Measurements from ENCODE around the gene ETNPPL. TPM values are rescaled to one million over a fixed set of nuclear protein-coding genes. Genes with fewer than 3 reads are reported as not detected.
"Not testable (repeated sequence)": the region's sequence is repeated elsewhere in the genome, so short reads cannot be mapped to it uniquely, and the experiment has no call there.

Gene ETNPPL
- polyA plus RNA-seq, 1 donor from 2014 or later = not detected

GRCh38 chr4:108731006-108731405, 31.8 kb downstream of the ETNPPL start:
- no peak overlapping the region for H3K4me3 Mint-ChIP-seq
- no peaks in the 10 kb centered on the region for H3K4me1 Mint-ChIP-seq
- H3K36me3 Mint-ChIP-seq = no peaks in the 10 kb centered on the region
- peaks cover 0 to 9% (median 2%) of the 10 kb centered on the region in 3 donors for H3K9me3 Mint-ChIP-seq
- no peak overlapping the region for H3K27ac Mint-ChIP-seq
- H3K27me3 Mint-ChIP-seq = peaks cover 3% of the 10 kb centered on the region

GRCh38 chr4:108730579-108730978, 32.3 kb downstream of the ETNPPL start:
- Mint-ChIP-seq H3K4me1 (no peaks in the 10 kb centered on the region), H3K9me3 (peaks cover 0 to 9% (median 2%) of the 10 kb centered on the region in 3 donors), H3K4me3 (no peak overlapping the region), H3K27me3 (peaks cover 3% of the 10 kb centered on the region), H3K36me3 (no peaks in the 10 kb centered on the region), H3K27ac (no peak overlapping the region)

- no peaks in the 10 kb centered on the region for H3K36me3 Mint-ChIP-seq
- no peaks in the 10 kb centered on the region for H3K4me1 Mint-ChIP-seq
- H3K4me3 Mint-ChIP-seq = no peak overlapping the region
- H3K9me3 Mint-ChIP-seq = peaks cover 2 to 13% (median 2%) of the 10 kb centered on the region in 3 donors
- H3K27me3 Mint-ChIP-seq = peaks cover 3% of the 10 kb centered on the region
- no peak overlapping the region for H3K27ac Mint-ChIP-seq
These were observed 33.1 kb downstream of the ETNPPL start for GRCh38 chr4:108729731-108730130.

- Mint-ChIP-seq H3K27ac (no peak overlapping the region), H3K4me1 (no peaks in the 10 kb centered on the region), H3K27me3 (no peaks in the 10 kb centered on the region), H3K4me3 (no peak overlapping the region), H3K9me3 (peaks cover 2 to 12% (median 2%) of the 10 kb centered on the region in 3 donors), H3K36me3 (peaks cover 3% of the 10 kb centered on the region)
These were observed 37.4 kb downstream of the ETNPPL start for GRCh38 chr4:108725457-108725856.

- H3K27me3 Mint-ChIP-seq = peaks cover 5% of the 10 kb centered on the region
These were observed 45.5 kb downstream of the ETNPPL start for GRCh38 chr4:108717386-108717785.

GRCh38 chr4:108716340-108716739, 46.5 kb downstream of the ETNPPL start:
- no peaks in the 10 kb centered on the region for H3K36me3 Mint-ChIP-seq
- H3K4me1 Mint-ChIP-seq = no peaks in the 10 kb centered on the region
- peaks cover 5% of the 10 kb centered on the region for H3K27me3 Mint-ChIP-seq
- H3K27ac Mint-ChIP-seq = no peak overlapping the region
- peaks cover 0 to 1% (median 0%) of the 10 kb centered on the region in 3 donors for H3K9me3 Mint-ChIP-seq
- H3K4me3 Mint-ChIP-seq = no peak overlapping the region

More at GRCh38 chr4:108717386-108717785, 45.5 kb downstream of the ETNPPL start:
- no peak overlapping the region for H3K27ac Mint-ChIP-seq
- H3K36me3 Mint-ChIP-seq = no peaks in the 10 kb centered on the region
- no peak overlapping the region for H3K4me3 Mint-ChIP-seq
- H3K4me1 Mint-ChIP-seq = no peaks in the 10 kb centered on the region
- peaks cover 0 to 1% (median 0%) of the 10 kb centered on the region in 3 donors for H3K9me3 Mint-ChIP-seq

GRCh38 chr4:108714880-108715279, 48.0 kb downstream of the ETNPPL start:
- peaks cover 5% of the 10 kb centered on the region for H3K27me3 Mint-ChIP-seq
- no peak overlapping the region for H3K4me3 Mint-ChIP-seq
- H3K36me3 Mint-ChIP-seq = no peaks in the 10 kb centered on the region
- no peak overlapping the region for H3K27ac Mint-ChIP-seq
- H3K9me3 Mint-ChIP-seq = peaks cover 0 to 1% (median 0%) of the 10 kb centered on the region in 3 donors
- no peaks in the 10 kb centered on the region for H3K4me1 Mint-ChIP-seq

GRCh38 chr4:108710578-108710977, 52.3 kb downstream of the ETNPPL start:
- H3K27me3 Mint-ChIP-seq, H3K4me1 Mint-ChIP-seq, H3K9me3 Mint-ChIP-seq, H3K4me3 Mint-ChIP-seq, H3K27ac Mint-ChIP-seq, H3K36me3 Mint-ChIP-seq: not testable (repeated sequence)

- no peaks in the 10 kb centered on the region for H3K27me3 Mint-ChIP-seq
- H3K27ac Mint-ChIP-seq = no peak overlapping the region
- H3K4me1 Mint-ChIP-seq = no peaks in the 10 kb centered on the region
- H3K4me3 Mint-ChIP-seq = no peak overlapping the region
- H3K36me3 Mint-ChIP-seq = no peaks in the 10 kb centered on the region
- H3K9me3 Mint-ChIP-seq = peaks cover 0 to 1% (median 0%) of the 10 kb centered on the region in 3 donors
These were observed 53.1 kb downstream of the ETNPPL start for GRCh38 chr4:108709722-108710121.

- Mint-ChIP-seq H3K36me3 (no peaks in the 10 kb centered on the region), H3K4me1 (no peaks in the 10 kb centered on the region), H3K27ac (no peak overlapping the region), H3K27me3 (no peaks in the 10 kb centered on the region), H3K4me3 (no peak overlapping the region), H3K9me3 (peaks cover 0 to 1% (median 0%) of the 10 kb centered on the region in 3 donors)
These were observed 53.6 kb downstream of the ETNPPL start for GRCh38 chr4:108709234-108709633.

GRCh38 chr4:108706289-108706688, 56.6 kb downstream of the ETNPPL start:
- peaks cover 3% of the 10 kb centered on the region for H3K27me3 Mint-ChIP-seq
- no peak overlapping the region for H3K27ac Mint-ChIP-seq

GRCh38 chr4:108703966-108704365, 58.9 kb downstream of the ETNPPL start:
- no peak overlapping the region for H3K4me3 Mint-ChIP-seq
- no peaks in the 10 kb centered on the region for H3K9me3 Mint-ChIP-seq
- H3K36me3 Mint-ChIP-seq = no peaks in the 10 kb centered on the region
- peaks cover 3% of the 10 kb centered on the region for H3K27me3 Mint-ChIP-seq
- no peak overlapping the region for H3K27ac Mint-ChIP-seq
- no peaks in the 10 kb centered on the region for H3K4me1 Mint-ChIP-seq

More at GRCh38 chr4:108706289-108706688, 56.6 kb downstream of the ETNPPL start:
- H3K36me3 Mint-ChIP-seq = no peaks in the 10 kb centered on the region
- no peaks in the 10 kb centered on the region for H3K9me3 Mint-ChIP-seq
- H3K4me1 Mint-ChIP-seq = no peaks in the 10 kb centered on the region
- no peak overlapping the region for H3K4me3 Mint-ChIP-seq

GRCh38 chr4:108703370-108703769, 59.5 kb downstream of the ETNPPL start:
- Mint-ChIP-seq H3K4me3 (no peak overlapping the region), H3K36me3 (no peaks in the 10 kb centered on the region), H3K9me3 (no peaks in the 10 kb centered on the region), H3K27ac (no peak overlapping the region), H3K27me3 (peaks cover 4% of the 10 kb centered on the region), H3K4me1 (peaks cover 0 to 2% (median 0%) of the 10 kb centered on the region in 3 donors)

- H3K27me3 Mint-ChIP-seq = peaks cover 5% of the 10 kb centered on the region
- H3K4me1 Mint-ChIP-seq = peaks cover 0 to 2% (median 0%) of the 10 kb centered on the region in 3 donors
- H3K36me3 Mint-ChIP-seq = no peaks in the 10 kb centered on the region
- H3K9me3 Mint-ChIP-seq = no peaks in the 10 kb centered on the region
- H3K27ac Mint-ChIP-seq = no peak overlapping the region
- no peak overlapping the region for H3K4me3 Mint-ChIP-seq
These were observed 59.9 kb downstream of the ETNPPL start for GRCh38 chr4:108702960-108703359.

GRCh38 chr4:108700081-108700757, 62.6 kb downstream of the ETNPPL start:
- Mint-ChIP-seq H3K27me3 (peaks cover 5% of the 10 kb centered on the region), H3K4me1 (peaks cover 0 to 2% (median 0%) of the 10 kb centered on the region in 3 donors), H3K9me3 (no peaks in the 10 kb centered on the region), H3K36me3 (no peaks in the 10 kb centered on the region), H3K4me3 (no peak overlapping the region), H3K27ac (no peak overlapping the region)

GRCh38 chr4:108696160-108696559, 66.7 kb downstream of the ETNPPL start:
- peaks cover 0 to 2% (median 1%) of the 10 kb centered on the region in 3 donors for H3K4me1 Mint-ChIP-seq
- no peak overlapping the region for H3K4me3 Mint-ChIP-seq
- H3K9me3 Mint-ChIP-seq = no peaks in the 10 kb centered on the region
- no peak overlapping the region for H3K27ac Mint-ChIP-seq
- peaks cover 2% of the 10 kb centered on the region for H3K27me3 Mint-ChIP-seq
- H3K36me3 Mint-ChIP-seq = no peaks in the 10 kb centered on the region
